ENCODE measurements around the gene BATF3.

The BATF3 gene

GRCh38 chr1:212692774-212693644 is 6.6 kb downstream of the BATF3 start:
- no peaks in the 10 kb centered on the region for H3K9me3 ChIP-seq (ENCODE audit: control insufficient read depth, low read length)
- H3K27me3 ChIP-seq (ENCODE audit: control insufficient read depth, insufficient read depth, low read length), result no peaks in the 10 kb centered on the region
- H3K27ac ChIP-seq, result no peak overlapping the region
- no peak for TF ChIP-seq CTCF (IDR thresholded peaks at IDR 0.05)
- no peak overlapping the region for H2AFZ ChIP-seq
- H3K9ac ChIP-seq, result no peak overlapping the region
- no peaks in the 10 kb centered on the region for H3K4me1 ChIP-seq
- no peak overlapping the region for H3K4me3 ChIP-seq (ENCODE audit: low read depth, low read length)
- H3K36me3 ChIP-seq (ENCODE audit: control insufficient read depth, insufficient read depth, low read length), result no peaks in the 10 kb centered on the region
- H3K79me2 ChIP-seq, result no peaks in the 10 kb centered on the region
- H3K4me2 ChIP-seq (ENCODE audit: low read length), result no peak overlapping the region

GRCh38 chr1:212691561-212692071 is 8.0 kb downstream of the BATF3 start:
- Histone ChIP-seq H3K36me3 (ENCODE audit: control insufficient read depth, insufficient read depth, low read length) (no peaks in the 10 kb centered on the region), H3K4me1 (no peaks in the 10 kb centered on the region), H3K79me2 (no peaks in the 10 kb centered on the region), H3K9me3 (ENCODE audit: control insufficient read depth, low read length) (no peaks in the 10 kb centered on the region), H3K27ac (no peak overlapping the region), H3K4me2 (ENCODE audit: low read length) (no peak overlapping the region), H3K4me3 (ENCODE audit: low read depth, low read length) (no peak overlapping the region), H3K27me3 (ENCODE audit: control insufficient read depth, insufficient read depth, low read length) (no peaks in the 10 kb centered on the region), H3K9ac (no peak overlapping the region), H2AFZ (no peak overlapping the region)
- no peak for TF ChIP-seq CTCF (IDR thresholded peaks at IDR 0.05)

- Histone ChIP-seq H3K9ac (no peak overlapping the region), H3K4me2 (ENCODE audit: low read length) (no peak overlapping the region)
- TF ChIP-seq CTCF (IDR thresholded peaks at IDR 0.05), result no peak
These were observed 8.7 kb downstream of the BATF3 start for GRCh38 chr1:212690816-212691403.

GRCh38 chr1:212689758-212690529 is 9.7 kb downstream of the BATF3 start:
- H3K4me2 ChIP-seq (ENCODE audit: low read length), result no peak overlapping the region
- H3K79me2 ChIP-seq, result no peaks in the 10 kb centered on the region
- H3K4me1 ChIP-seq, result no peaks in the 10 kb centered on the region
- H3K27me3 ChIP-seq (ENCODE audit: control insufficient read depth, insufficient read depth, low read length), result no peaks in the 10 kb centered on the region
- H2AFZ ChIP-seq, result no peak overlapping the region
- TF ChIP-seq CTCF (IDR thresholded peaks at IDR 0.05), result no peak
- no peaks in the 10 kb centered on the region for H3K9me3 ChIP-seq (ENCODE audit: control insufficient read depth, low read length)
- no peaks in the 10 kb centered on the region for H3K36me3 ChIP-seq (ENCODE audit: control insufficient read depth, insufficient read depth, low read length)
- no peak overlapping the region for H3K9ac ChIP-seq
- no peak overlapping the region for H3K4me3 ChIP-seq (ENCODE audit: low read depth, low read length)
- H3K27ac ChIP-seq, result no peak overlapping the region

More at GRCh38 chr1:212690816-212691403, 8.7 kb downstream of the BATF3 start:
- no peak overlapping the region for H2AFZ ChIP-seq
- H3K36me3 ChIP-seq (ENCODE audit: control insufficient read depth, insufficient read depth, low read length), result no peaks in the 10 kb centered on the region
- H3K9me3 ChIP-seq (ENCODE audit: control insufficient read depth, low read length), result no peaks in the 10 kb centered on the region
- no peaks in the 10 kb centered on the region for H3K4me1 ChIP-seq
- no peak overlapping the region for H3K4me3 ChIP-seq (ENCODE audit: low read depth, low read length)
- no peak overlapping the region for H3K27ac ChIP-seq
- no peaks in the 10 kb centered on the region for H3K27me3 ChIP-seq (ENCODE audit: control insufficient read depth, insufficient read depth, low read length)
- no peaks in the 10 kb centered on the region for H3K79me2 ChIP-seq

All from parathyroid adenoma (tissue), 2 donors.